T-helper 1 cell treated with Interleukin-12 subunit alpha and Interleukin-12 subunit beta and Interleukin-4 antibody, amounts not matched to agents 30 μg/mL and 1 μg/mL, for 36 hours (primary cell): Measurements from ENCODE around the gene RPLP2.
A peak's percentile ranks its signal among the peaks of the same experiment; 100 is the strongest.

Experiments
- H3K27ac Mint-ChIP-seq: one replicate; pipeline ENCODE4 v1.8.0; 2021; ENCODE audit warnings: mild to moderate bottlenecking, mixed read lengths
- H3K27me3 Mint-ChIP-seq: one replicate; pipeline ENCODE4 v1.8.0; 2021; ENCODE audit warnings: low read depth, mixed read lengths
- H3K36me3 Mint-ChIP-seq: one replicate; pipeline ENCODE4 v1.8.0; 2021; ENCODE audit warnings: low read depth, mixed read lengths
- H3K4me1 Mint-ChIP-seq: one replicate; pipeline ENCODE4 v1.8.0; 2021; ENCODE audit warnings: low read depth, mixed read lengths
- H3K4me3 Mint-ChIP-seq: one replicate; pipeline ENCODE4 v1.8.0; 2021; ENCODE audit warnings: mild to moderate bottlenecking, moderate library complexity, mixed read lengths
- H3K9me3 Mint-ChIP-seq: one replicate; pipeline ENCODE4 v1.8.0; 2021; ENCODE audit warnings: mixed read lengths

RPLP2 gene

DNA sequence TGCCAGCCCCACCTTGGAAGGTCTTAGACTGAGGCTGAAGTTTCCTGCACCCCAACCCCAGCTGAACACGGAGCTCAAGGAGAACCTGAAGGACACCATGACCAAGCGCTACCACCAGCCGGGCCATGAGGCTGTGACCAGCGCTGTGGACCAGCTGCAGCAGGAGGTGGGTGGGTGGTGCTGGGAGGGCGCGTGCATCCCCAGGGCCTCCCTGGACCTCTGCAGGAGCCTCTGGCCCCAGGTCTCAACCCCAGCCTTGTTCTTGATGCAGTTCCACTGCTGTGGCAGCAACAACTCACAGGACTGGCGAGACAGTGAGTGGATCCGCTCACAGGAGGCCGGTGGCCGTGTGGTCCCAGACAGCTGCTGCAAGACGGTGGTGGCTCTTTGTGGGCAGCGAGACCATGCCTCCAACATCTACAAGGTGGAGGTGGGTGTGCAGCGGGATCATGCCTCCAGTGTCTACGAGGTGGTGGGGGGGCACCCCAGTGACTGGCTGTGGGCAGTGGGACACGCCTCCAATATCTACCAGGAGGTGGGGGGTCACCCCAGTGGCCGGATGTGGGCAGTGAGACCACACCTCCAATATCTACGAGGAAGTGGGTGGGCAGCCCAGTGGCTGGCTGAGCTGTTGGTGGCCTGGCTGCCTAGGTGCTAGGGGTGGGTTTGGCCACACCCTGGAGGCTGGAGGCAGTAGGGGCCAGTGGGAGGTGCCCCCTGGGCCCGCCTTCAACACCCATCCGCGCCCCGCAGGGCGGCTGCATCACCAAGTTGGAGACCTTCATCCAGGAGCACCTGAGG lies 27.6 kb downstream of the RPLP2 start:
- no peaks in the 10 kb centered on the region for H3K9me3 Mint-ChIP-seq
- H3K27me3 Mint-ChIP-seq, result no peaks in the 10 kb centered on the region
- peaks cover 11% of the 10 kb centered on the region for H3K4me1 Mint-ChIP-seq
- no peak overlapping the region for H3K27ac Mint-ChIP-seq
- no peak overlapping the region for H3K4me3 Mint-ChIP-seq
- peaks cover 3% of the 10 kb centered on the region for H3K36me3 Mint-ChIP-seq

DNA sequence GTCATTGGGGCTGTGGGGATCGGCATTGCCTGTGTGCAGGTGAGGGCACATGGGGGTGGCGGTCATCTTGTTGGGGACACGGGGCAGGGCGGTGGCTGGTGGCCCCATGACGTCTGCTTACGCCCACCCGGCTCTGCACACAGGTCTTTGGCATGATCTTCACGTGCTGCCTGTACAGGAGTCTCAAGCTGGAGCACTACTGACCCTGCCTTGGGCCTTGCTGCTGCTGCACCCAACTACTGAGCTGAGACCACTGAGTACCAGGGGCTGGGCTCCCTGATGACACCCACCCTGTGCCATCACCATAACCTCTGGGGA lies 28.2 kb downstream of the RPLP2 start:
- Mint-ChIP-seq H3K36me3 (peaks cover 3% of the 10 kb centered on the region), H3K9me3 (no peaks in the 10 kb centered on the region)

DNA sequence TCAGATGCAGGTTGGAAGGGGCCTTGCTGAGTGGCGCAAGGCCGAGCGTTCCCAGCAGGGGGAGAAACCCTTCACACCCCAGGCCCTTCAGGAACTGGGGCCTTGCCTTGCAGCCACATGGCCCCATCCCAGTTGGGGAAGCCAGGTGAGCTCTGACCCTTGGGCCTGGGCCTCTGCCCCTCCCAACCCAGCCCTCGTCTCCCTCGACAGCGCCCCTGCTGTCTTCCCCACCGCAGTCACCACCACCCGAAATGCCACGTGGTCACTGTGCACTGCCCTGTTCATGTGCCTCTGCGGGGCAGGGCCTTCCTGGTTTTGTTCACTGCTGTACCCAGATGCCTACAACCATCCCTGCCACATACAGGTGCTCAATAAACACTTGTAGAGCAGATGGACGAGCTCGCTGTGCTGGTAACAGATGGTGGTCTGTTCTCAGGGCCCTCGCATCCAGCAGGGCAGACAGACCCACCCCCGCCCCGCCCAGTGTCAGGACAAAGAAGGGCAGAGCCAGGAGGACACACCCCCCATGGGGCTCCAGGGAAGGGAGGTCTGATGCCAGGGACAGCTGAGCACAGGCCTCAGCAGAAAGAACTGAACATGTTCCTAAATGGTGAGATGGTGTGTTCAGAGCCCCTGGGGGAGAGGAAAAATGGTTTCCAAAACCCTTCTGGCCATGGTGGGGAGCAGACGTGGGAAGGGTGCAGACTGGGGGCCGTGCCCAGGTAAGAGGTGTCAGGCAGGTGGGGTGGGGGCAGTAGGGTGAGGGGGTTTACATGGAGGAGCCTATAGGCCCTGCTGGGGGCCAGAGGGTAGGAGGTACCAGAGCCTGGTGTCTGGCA lies 28.9 kb downstream of the RPLP2 start:
- Mint-ChIP-seq H3K27ac (no peak overlapping the region), H3K4me3 (no peak overlapping the region), H3K27me3 (no peaks in the 10 kb centered on the region), H3K9me3 (no peaks in the 10 kb centered on the region), H3K36me3 (peaks cover 3% of the 10 kb centered on the region), H3K4me1 (peaks cover 12% of the 10 kb centered on the region)

More for the DNA sequence above, 28.2 kb downstream of the RPLP2 start:
- peaks cover 11% of the 10 kb centered on the region for H3K4me1 Mint-ChIP-seq
- H3K27ac Mint-ChIP-seq, result no peak overlapping the region
- no peaks in the 10 kb centered on the region for H3K27me3 Mint-ChIP-seq
- no peak overlapping the region for H3K4me3 Mint-ChIP-seq

DNA sequence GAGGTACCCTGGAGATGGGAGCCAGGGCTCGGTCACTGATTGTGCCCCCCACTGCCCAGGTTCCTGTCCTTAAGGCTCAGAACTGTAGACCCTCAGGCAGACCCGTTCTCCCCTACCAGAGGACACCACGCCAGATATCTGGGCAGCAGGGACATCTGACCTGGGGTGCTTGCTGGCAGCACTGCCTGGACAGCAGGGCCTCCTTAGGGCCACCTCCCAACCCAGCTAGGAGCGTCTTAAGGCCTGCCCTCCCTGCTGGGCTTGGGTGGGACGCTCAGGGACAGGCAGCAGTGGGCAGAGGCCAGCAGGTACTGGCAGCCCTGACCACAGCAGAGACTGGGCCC lies 29.5 kb downstream of the RPLP2 start:
- Mint-ChIP-seq H3K4me3 (no peak overlapping the region), H3K27me3 (no peaks in the 10 kb centered on the region), H3K4me1 (peaks cover 15% of the 10 kb centered on the region), H3K27ac (no peak overlapping the region), H3K36me3 (peaks cover 3% of the 10 kb centered on the region), H3K9me3 (no peaks in the 10 kb centered on the region)

DNA sequence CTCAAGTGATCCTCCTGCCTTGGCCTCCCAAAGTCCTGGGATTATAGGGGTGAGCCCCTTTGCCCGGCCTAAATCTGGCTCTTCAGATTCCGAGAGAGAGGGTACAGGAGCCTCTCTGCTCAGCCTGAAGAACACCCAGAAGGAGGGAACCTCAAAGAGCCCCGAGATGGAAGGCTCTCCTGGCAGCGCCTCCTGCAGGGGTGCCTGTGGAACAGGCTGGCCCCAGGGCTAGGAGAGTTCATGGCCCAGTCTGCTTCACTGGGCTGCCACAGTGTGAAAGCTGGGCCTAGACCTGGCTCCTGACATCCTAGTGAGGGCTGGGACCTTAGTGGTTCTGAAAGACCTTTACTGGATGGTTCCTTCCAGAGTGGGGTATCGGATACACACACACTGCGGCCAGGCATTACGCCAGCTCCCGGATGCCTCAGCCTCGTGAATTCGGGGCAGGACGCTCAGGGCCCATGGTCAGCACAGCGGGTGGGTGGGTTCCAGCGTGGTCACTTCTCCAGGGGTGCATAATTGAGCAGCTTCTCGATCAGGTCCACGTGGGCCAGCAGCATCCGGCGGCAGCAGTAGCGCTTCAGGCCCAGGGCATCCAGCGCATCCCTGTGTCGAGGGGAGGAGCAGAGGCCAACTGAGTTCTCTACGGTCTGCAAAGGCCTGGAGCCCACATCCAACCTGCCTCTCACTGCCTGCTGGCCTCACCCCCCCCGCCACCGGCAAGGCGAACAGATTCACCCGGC lies 30.3 kb downstream of the RPLP2 start:
- Mint-ChIP-seq H3K4me1 (peaks cover 18% of the 10 kb centered on the region), H3K27ac (no peak overlapping the region), H3K36me3 (peaks cover 3% of the 10 kb centered on the region), H3K9me3 (no peaks in the 10 kb centered on the region), H3K27me3 (no peaks in the 10 kb centered on the region), H3K4me3 (peak overlapping the region; percentile 85)

DNA sequence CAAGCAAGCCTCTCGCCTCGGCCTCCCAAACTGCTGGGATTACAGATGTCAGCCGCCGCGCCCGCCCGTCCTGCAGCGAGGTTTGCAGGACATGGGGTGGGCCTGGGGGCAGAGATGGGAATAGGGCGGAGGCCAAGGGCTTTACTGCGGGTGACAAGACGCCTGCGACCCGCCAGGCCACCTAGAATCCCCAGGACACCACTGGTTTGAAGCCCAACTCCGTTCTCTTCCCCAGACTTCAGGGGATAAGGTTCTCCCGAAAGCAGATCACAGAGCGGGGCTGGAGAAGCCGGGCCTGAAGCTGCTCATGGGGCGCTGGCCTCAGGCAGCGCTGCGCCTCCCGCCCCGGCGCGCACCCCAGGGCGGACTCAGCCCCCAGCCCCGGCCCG lies 32.2 kb downstream of the RPLP2 start:
- no peaks in the 10 kb centered on the region for H3K27me3 Mint-ChIP-seq
- peaks cover 2% of the 10 kb centered on the region for H3K36me3 Mint-ChIP-seq
- peaks cover 18% of the 10 kb centered on the region for H3K4me1 Mint-ChIP-seq
- H3K9me3 Mint-ChIP-seq, result no peaks in the 10 kb centered on the region
- peak overlapping the region; percentile 70 for H3K27ac Mint-ChIP-seq
- peak overlapping the region; percentile 85 for H3K4me3 Mint-ChIP-seq

DNA sequence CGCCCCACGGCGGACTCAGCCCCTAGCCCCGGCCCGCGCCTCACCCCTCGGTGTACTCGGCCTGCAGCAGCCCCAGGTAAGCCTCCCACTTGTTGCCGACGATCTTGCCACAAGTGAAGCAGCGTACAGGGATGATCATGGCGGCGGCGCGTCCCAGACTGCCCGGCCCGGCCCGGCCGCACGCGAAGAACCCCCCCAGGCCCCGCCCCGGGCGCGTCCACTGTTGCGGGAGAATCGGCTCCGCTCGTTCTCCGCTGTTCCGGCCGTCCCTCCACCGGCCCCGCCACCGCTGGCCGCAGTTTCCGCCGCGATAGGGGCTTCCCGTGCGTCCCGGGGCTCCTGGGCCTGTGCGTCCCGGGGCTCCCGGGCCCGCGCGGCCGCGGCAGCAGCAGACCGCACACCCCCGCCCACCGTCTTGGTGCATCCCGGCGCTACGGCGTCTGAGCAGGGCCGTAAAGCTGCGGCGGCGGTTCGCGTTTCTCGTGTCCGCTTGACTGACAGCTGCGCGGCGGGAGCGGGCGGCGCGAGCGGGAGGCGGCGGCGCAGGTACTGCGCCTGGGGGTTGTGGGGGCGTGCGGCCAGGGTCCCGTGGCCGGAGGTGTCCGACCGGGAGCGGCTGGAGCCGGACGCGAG lies 32.7 kb downstream of the RPLP2 start, which contains the start of the genes POLR2L and TSPAN4:
POLR2L (minus strand) TSS at position 160 of the 633 bp plus-strand sequence; CDS start at position 139, 21 bp downstream.
TSPAN4 (plus strand) TSS at position 483 of the 633 bp plus-strand sequence. CDS start 7,453 bp downstream, outside the sequence.
- Mint-ChIP-seq H3K36me3 (peaks cover 2% of the 10 kb centered on the region), H3K4me1 (peaks cover 18% of the 10 kb centered on the region), H3K4me3 (peak within 1 kb of the TSS; percentile 85), H3K27me3 (no peaks in the 10 kb centered on the region), H3K27ac (peak within 1 kb of the TSS; percentile 70), H3K9me3 (no peaks in the 10 kb centered on the region)

DNA sequence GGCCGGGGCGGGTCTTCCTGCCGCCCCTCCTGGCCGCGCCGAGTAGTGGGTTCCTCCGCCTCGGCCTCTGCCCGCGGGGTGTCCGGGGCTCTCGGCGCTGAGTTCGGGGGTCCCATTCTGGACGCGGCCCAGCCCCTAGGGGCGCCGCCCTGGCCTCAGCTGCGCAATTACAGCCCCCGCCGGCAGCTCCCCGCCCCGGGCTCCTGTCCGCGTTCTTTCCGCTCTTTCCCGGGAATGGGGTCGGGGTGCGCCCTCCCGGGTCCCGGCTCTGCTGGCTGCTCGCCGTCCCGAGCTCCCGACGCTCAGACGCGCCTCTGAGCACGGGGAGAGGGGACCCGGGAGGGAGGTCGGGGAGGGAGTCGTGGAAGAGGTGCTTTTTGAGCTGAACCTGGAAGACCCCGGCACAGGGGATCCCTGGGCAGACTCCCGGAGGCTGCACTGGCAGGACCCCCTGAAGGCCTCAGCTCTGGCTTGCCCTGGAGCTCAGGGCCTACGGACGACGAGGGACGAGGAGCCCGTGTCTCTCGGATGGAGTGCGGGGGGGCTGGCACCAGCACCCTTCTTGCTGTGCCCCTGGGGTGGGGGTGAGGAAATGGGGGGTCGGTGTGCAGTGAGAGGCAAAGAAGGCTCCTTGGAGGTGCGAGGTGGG lies 33.4 kb downstream of the RPLP2 start:
- Mint-ChIP-seq H3K36me3 (peaks cover 2% of the 10 kb centered on the region), H3K4me1 (peaks cover 18% of the 10 kb centered on the region), H3K27me3 (no peaks in the 10 kb centered on the region), H3K27ac (no peak overlapping the region), H3K9me3 (no peaks in the 10 kb centered on the region), H3K4me3 (peak overlapping the region; percentile 71)

DNA sequence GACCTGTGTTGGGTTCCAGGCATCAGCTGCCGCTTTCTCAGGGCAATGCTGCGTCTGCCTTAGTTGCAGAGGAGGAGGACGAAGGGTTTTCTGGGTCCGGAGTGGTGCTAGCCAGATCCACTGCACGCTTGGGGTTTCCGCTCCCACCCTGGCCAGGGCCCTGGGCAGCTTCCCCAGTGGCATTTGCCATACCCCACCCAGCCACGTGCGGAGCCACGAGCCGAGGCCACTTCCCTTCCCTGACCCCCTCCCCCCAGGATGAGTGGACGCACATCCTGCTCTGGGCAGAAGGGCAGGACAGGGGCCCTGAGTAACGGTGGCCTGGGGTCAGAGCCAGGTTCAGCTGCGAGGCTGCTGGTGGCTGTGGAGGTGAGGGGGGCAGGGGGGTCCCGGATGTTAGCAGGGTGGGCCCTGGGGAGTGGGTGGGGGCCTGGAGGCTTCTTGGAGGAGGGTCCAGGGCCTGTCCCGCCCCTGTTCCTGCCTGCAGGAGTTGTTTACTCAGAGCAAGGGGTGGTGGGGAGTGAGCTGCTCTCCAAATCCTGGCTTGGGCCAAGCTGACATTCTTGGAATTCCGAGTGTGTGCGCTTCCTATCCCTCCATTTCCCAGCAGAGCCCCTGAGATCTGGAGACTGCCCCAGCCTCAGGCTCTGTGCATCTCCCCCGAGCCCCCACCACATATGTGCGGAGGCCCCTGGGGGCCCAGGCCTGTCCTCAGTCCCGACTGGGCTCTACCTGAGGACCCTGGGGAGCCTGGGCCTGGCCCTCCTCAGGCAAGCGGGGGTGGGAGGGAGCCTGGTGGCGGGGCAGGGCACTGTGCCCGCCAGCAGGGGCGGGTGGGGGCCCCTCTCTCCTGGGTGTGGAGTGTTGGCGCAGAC lies 34.3 kb downstream of the RPLP2 start:
- Mint-ChIP-seq H3K4me3 (peak overlapping the region; percentile 71), H3K36me3 (peaks cover 2% of the 10 kb centered on the region), H3K9me3 (no peaks in the 10 kb centered on the region), H3K27me3 (peaks cover 5% of the 10 kb centered on the region), H3K4me1 (peaks cover 21% of the 10 kb centered on the region), H3K27ac (no peak overlapping the region)

DNA sequence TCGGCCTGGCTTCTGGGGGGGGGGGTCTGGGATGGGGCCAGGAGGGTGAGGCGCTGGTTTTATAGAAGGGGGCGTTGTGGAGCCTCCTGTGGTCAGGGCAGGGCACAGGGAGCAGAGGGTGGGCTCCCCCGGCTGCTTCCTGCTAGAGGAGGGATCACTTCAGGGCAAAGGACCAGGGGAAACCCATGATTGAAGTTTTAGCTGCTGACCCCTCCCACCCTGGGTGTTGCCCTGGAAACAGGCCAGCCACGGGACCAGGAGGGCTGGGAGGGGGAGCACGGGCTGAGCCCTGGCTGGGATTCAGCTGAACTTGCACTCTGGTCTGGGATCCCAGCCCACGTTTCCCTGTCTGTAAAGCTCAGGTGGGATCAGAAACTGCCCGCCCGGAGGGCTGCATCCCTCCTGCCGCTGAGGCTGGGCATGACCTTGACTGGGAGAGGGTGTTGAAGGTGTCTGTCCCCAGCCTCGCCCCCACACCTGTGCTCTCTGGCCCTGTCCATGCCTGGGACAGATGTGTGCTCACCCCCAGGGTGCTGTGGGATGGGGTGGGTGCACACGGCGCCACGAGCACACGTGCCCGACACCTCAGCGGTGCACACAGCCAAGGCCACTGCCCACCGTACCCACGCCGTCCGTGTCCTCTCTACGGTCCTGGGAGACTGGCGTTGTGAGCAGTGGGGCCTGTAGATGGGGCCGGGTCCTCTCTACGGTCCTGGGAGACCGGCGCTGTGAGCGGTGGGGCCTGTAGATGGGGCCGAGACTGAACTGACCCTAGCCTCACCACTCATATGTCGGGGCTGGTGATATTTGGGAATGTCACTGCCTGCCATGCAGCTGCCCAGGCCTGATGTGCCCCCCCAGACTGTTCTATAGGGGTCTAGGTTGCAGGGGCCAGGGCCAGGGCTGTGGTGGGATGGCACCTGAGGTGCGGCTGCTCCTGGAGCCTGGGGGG lies 35.2 kb downstream of the RPLP2 start:
- no peak overlapping the region for H3K27ac Mint-ChIP-seq
- peaks cover 21% of the 10 kb centered on the region for H3K4me1 Mint-ChIP-seq
- peaks cover 5% of the 10 kb centered on the region for H3K27me3 Mint-ChIP-seq
- no peaks in the 10 kb centered on the region for H3K36me3 Mint-ChIP-seq
- H3K9me3 Mint-ChIP-seq, result no peaks in the 10 kb centered on the region
- H3K4me3 Mint-ChIP-seq, result no peak overlapping the region

DNA sequence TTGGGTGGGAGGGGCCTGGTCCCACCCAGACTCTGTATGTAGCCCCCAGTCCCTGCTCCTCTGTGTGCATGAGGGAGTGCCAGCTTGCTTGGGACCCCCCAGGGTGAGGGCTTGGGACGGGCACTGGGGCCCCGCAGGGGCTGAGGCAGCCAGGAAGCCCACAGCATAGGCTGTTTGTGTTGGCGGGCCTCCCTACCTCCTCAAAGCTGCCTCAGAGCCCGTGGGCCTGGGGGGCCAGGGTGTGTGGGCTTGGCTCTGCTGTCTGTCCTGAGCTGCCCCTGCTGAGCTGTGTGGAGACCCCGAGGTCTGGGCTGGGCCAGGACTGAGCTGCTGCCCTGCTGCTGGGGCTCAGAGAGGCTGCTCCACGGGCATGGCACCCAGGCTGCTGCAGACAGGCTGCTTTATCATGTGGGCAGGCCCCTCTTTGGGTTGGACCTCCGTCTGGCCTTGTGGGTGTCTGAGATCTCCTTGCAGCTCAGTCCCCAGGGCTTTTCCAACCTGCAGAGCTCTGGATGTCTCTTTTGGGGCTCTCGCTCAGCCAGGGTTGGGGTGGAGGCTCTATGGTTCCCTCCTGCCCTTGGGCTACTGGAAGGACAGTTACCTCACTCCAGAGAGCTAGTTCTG lies 36.2 kb downstream of the RPLP2 start:
- Mint-ChIP-seq H3K4me1 (peaks cover 13% of the 10 kb centered on the region), H3K4me3 (no peak overlapping the region), H3K36me3 (no peaks in the 10 kb centered on the region), H3K27me3 (peaks cover 5% of the 10 kb centered on the region), H3K27ac (no peak overlapping the region), H3K9me3 (no peaks in the 10 kb centered on the region)

DNA sequence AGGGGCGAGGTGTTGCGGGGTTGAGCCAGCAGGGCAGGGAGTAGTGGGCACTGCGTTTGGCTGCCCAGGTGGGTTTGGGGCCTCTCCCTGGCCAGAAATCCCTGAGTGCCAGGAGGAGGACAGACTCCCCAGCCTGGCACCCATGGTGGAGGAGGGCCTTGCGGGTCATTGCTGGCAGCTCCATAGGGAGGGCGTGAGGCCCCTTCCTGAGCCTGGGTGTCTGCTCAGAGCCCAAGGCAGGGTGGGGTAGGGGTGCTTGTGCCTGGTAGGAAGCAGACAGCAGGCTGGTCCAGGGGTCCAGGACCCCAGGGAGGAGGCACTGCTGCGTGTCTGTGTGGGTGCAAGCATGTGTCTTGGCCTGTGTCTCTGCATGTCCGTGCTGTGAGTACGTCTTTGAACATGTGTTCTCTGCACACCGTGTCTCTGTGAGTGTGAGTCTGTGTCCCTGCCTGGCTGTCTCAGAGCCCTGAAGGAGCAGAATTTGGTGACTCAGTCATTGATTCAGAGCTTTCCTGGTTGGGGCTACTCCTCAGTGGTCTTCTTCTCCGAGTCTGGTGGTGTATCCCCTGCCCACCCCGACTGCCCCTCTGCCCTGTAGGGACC lies 36.8 kb downstream of the RPLP2 start:
- Mint-ChIP-seq H3K36me3 (no peaks in the 10 kb centered on the region), H3K4me1 (peaks cover 10% of the 10 kb centered on the region)

More for the DNA sequence above, 36.8 kb downstream of the RPLP2 start:
- Mint-ChIP-seq H3K27me3 (peaks cover 5% of the 10 kb centered on the region), H3K9me3 (no peaks in the 10 kb centered on the region), H3K4me3 (no peak overlapping the region), H3K27ac (no peak overlapping the region)
